ENCODE results near the gene BEST1. TPM values are rescaled to one million over a fixed set of nuclear protein-coding genes. Genes with fewer than 3 reads are reported as not detected.

BEST1 gene
- polyA plus RNA-seq, 2 of the 4 experiments (the other 2 are of a cell fraction) = 1.2 to 1.9 TPM

GRCh38 chr11:61975638-61976419, 25.7 kb downstream of the BEST1 start:
- WGBS (ENCODE audit: missing lambda C conversion rate) = 94% methylated on average over 15 of the region's 15 CpGs
- FAIRE-seq = no peak
- H3K27ac ChIP-seq = peak overlapping the region; percentile 97 to 99
- H3K4me3 ChIP-seq = no peak overlapping the region
- peaks cover 78% of the 10 kb centered on the region for H3K4me1 ChIP-seq
- CTCF ChIA-PET = interaction anchor here (0.6 to 12.9 kb wide), 7 partner anchors 11 to 106 kb away, joined by 3 to 92 read pairs (median 3); no protein-coding TSS in a partner anchor
- DNase-seq (ENCODE audit: low read depth in 1 of 2, low spot score in 1 of 2) = no peak
- POLR2A ChIA-PET = no interaction called here
- no peaks in the 10 kb centered on the region for H3K9me3 ChIP-seq
- TF ChIP-seq CBX2 (IDR thresholded peaks at IDR 0.05; ENCODE audit: borderline replicate concordance, low read depth) = no peak
- no peak for TF ChIP-seq NFE2L2 (conservative IDR thresholded peaks at IDR 0.05; ENCODE audit: low read length)
- TF ChIP-seq HES2 (IDR thresholded peaks at IDR 0.05) = no peak
- no peak for TF ChIP-seq EP300 (IDR thresholded peaks at IDR 0.05)
- no peak for TF ChIP-seq JUN (IDR thresholded peaks at IDR 0.05)
- no peak for TF ChIP-seq RCOR1 (IDR thresholded peaks at IDR 0.05; ENCODE audit: low read depth, low read length)
- no peak for ATAC-seq
- peak overlapping the region; percentile 22 for H3K4me2 ChIP-seq

DNA sequence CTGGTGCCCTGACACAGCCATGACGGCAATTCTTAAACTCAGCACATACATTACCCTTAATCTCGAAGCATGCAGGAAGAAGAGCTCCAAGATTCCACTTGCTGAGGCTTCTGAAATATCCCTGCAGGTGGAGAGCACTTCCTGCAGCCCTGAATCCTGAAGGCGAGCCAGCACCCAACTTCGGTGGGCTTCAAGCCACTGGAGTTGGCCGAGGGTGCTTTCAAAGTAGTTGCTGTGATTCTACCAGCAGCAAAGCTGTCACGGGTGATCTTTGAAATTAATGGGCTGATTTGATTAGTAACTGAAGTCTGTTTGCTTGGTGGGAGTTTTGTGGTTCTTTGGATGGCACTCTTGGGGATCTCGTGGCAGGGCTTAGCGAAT, 26.3 kb downstream of the BEST1 start:
- DNase-seq (ENCODE audit: low read depth in 1 of 2, low spot score in 1 of 2) (no peak), FAIRE-seq (no peak), ATAC-seq (no peak)
- no peak overlapping the region for H3K4me2 ChIP-seq
- no peak for TF ChIP-seq PHF8 (IDR thresholded peaks at IDR 0.05; ENCODE audit: borderline replicate concordance, low read depth)
- no peak for TF ChIP-seq MAZ (IDR thresholded peaks at IDR 0.05; ENCODE audit: borderline replicate concordance, low read depth, low read length)
- no peak for TF ChIP-seq ZNF302 (CRISPR knock-in tag; IDR thresholded peaks at IDR 0.05)
- no peak for TF ChIP-seq CBX2 (IDR thresholded peaks at IDR 0.05; ENCODE audit: borderline replicate concordance, low read depth)
- no peak for TF ChIP-seq EP300 (IDR thresholded peaks at IDR 0.05)
- no peak for TF ChIP-seq BHLHE40 (IDR thresholded peaks at IDR 0.05; ENCODE audit: low read depth, low read length)
- TF ChIP-seq TFCP2L1 (CRISPR knock-in tag; IDR thresholded peaks at IDR 0.05) = no peak
- peaks cover 78% of the 10 kb centered on the region for H3K4me1 ChIP-seq
- peak overlapping the region; percentile 97 to 99 for H3K27ac ChIP-seq
- ChIA-PET POLR2A (no interaction called here), CTCF (interaction anchor here (0.6 to 12.9 kb wide), 6 partner anchors 10 to 132 kb away, joined by 3 to 92 read pairs (median 3); no protein-coding TSS in a partner anchor)
- WGBS (ENCODE audit: missing lambda C conversion rate) = 97% methylated on average over 8 of the region's 8 CpGs
- no peaks in the 10 kb centered on the region for H3K9me3 ChIP-seq
- H3K4me3 ChIP-seq = no peak overlapping the region

- ChIA-PET POLR2A (no interaction called here), CTCF (interaction anchor here (0.8 to 12.9 kb wide), 8 partner anchors 9 to 131 kb away, joined by 3 to 92 read pairs (median 4); no protein-coding TSS in a partner anchor)
- no peak overlapping the region for H3K4me3 ChIP-seq
- TF ChIP-seq RFX5 (IDR thresholded peaks at IDR 0.05) = no peak
- no peak for TF ChIP-seq MAFK (IDR thresholded peaks at IDR 0.05; ENCODE audit: partially characterized antibody)
- no peak for TF ChIP-seq NR3C1 (IDR thresholded peaks at IDR 0.05)
- no peak for TF ChIP-seq HES2 (IDR thresholded peaks at IDR 0.05)
- TF ChIP-seq HOXB13 (CRISPR knock-in tag; IDR thresholded peaks at IDR 0.05; ENCODE audit: low read depth) = no peak
- no peak for TF ChIP-seq JUN (IDR thresholded peaks at IDR 0.05)
- TF ChIP-seq, protein P1, sequence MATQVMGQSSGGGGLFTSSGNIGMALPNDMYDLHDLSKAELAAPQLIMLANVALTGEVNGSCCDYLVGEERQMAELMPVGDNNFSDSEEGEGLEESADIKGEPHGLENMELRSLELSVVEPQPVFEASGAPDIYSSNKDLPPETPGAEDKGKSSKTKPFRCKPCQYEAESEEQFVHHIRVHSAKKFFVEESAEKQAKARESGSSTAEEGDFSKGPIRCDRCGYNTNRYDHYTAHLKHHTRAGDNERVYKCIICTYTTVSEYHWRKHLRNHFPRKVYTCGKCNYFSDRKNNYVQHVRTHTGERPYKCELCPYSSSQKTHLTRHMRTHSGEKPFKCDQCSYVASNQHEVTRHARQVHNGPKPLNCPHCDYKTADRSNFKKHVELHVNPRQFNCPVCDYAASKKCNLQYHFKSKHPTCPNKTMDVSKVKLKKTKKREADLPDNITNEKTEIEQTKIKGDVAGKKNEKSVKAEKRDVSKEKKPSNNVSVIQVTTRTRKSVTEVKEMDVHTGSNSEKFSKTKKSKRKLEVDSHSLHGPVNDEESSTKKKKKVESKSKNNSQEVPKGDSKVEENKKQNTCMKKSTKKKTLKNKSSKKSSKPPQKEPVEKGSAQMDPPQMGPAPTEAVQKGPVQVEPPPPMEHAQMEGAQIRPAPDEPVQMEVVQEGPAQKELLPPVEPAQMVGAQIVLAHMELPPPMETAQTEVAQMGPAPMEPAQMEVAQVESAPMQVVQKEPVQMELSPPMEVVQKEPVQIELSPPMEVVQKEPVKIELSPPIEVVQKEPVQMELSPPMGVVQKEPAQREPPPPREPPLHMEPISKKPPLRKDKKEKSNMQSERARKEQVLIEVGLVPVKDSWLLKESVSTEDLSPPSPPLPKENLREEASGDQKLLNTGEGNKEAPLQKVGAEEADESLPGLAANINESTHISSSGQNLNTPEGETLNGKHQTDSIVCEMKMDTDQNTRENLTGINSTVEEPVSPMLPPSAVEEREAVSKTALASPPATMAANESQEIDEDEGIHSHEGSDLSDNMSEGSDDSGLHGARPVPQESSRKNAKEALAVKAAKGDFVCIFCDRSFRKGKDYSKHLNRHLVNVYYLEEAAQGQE (IDR thresholded peaks at IDR 0.05) = no peak
- no peak overlapping the region for H3K4me2 ChIP-seq
- no peak for ATAC-seq
- no peak for FAIRE-seq
- H3K9me3 ChIP-seq = no peaks in the 10 kb centered on the region
- no peak for DNase-seq (ENCODE audit: low read depth in 1 of 2, low spot score in 1 of 2)
- peak overlapping the region; percentile 97 to 99 for H3K27ac ChIP-seq
- H3K4me1 ChIP-seq = peaks cover 77% of the 10 kb centered on the region
- WGBS (ENCODE audit: missing lambda C conversion rate) = 78% methylated on average over 7 of the region's 7 CpGs
Observed at GRCh38 chr11:61976813-61977475, 26.8 kb downstream of the BEST1 start.

All from A549 (cell line).